Activated CD4-positive, alpha-beta T cell treated with anti-CD3 and anti-CD28 coated beads, Interleukin-2, amount 10 ng/mL, durations not matched to agents 24 days and 14 days (primary cell): ENCODE measurements around the gene UBTF. TPM values are rescaled to one million over a fixed set of nuclear protein-coding genes. Genes with fewer than 3 reads are reported as not detected.
"Not testable (repeated sequence)": the region's sequence is repeated elsewhere in the genome, so short reads cannot be mapped to it uniquely, and the experiment has no call there.

Experiments used
- DNase-seq: peaks from one replicate; pipeline ENCODE4 v3.0.0; 2022
- H3K27ac Mint-ChIP-seq: one replicate; pipeline ENCODE4 v1.8.0; 2022; ENCODE audit warnings: mild to moderate bottlenecking, mixed read lengths
- H3K27me3 Mint-ChIP-seq: one replicate; pipeline ENCODE4 v1.8.0; 2022; ENCODE audit warnings: mixed read lengths
- H3K36me3 Mint-ChIP-seq: one replicate; pipeline ENCODE4 v1.8.0; 2022; ENCODE audit warnings: low read depth, mild to moderate bottlenecking, mixed read lengths
- H3K4me1 Mint-ChIP-seq: one replicate; pipeline ENCODE4 v1.8.0; 2021; ENCODE audit warnings: mixed read lengths
- H3K4me3 Mint-ChIP-seq: one replicate; pipeline ENCODE4 v1.8.0; 2022; ENCODE audit warnings: mild to moderate bottlenecking, moderate library complexity, mixed read lengths
- H3K9me3 Mint-ChIP-seq: one replicate; pipeline ENCODE4 v1.8.0; 2021; ENCODE audit warnings: mixed read lengths
- intact Hi-C: fragments of 100-400 bp; cut with micrococcal nuclease; formaldehyde crosslinking; loops from one replicate; pipeline ENCODE4 v1.15.1; 2023
- total RNA-seq: library from RNA; stranded (reverse); gene quantifications from 2 replicates; pipeline ENCODE4 v1.2.3, GENCODE V29; 2022

UBTF gene
- total RNA-seq, 1 donor from 2014 or later = 195 TPM

GRCh38 chr17:44254361-44255095, 35.1 kb upstream of the UBTF start:
- Mint-ChIP-seq H3K27me3 (no peaks in the 10 kb centered on the region), H3K4me3 (no peak overlapping the region), H3K4me1 (no peaks in the 10 kb centered on the region), H3K9me3 (no peaks in the 10 kb centered on the region), H3K36me3 (no peaks in the 10 kb centered on the region), H3K27ac (no peak overlapping the region)
- intact Hi-C loops = no loop called here
- DNase-seq = no peak

GRCh38 chr17:44253006-44253405, 33.5 kb upstream of the UBTF start:
- Mint-ChIP-seq H3K27me3 (no peaks in the 10 kb centered on the region), H3K27ac (no peak overlapping the region), H3K4me3 (no peak overlapping the region), H3K9me3 (no peaks in the 10 kb centered on the region), H3K36me3 (no peaks in the 10 kb centered on the region), H3K4me1 (peaks cover 1% of the 10 kb centered on the region)
- DNase-seq = no peak
- intact Hi-C loops = no loop called here

DNA sequence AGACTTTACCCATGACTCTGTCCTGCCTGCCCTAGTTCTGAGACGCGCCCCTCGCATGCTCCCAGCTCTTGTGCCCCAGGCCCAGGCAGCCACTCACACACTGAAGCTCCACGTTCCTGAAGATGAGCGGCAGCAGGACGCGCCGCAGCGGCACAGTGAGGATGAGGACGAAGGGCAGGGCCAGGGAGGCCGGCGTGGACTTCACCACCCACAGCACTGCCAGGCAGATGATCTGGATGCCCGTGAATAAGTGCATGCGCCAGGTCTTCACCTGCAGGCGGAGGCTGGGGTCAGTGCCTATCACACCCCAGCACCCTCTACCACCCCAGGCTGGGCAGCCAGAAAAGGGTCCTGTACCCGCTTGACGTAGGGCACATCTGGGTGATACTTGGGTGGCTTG, 31.6 kb upstream of the UBTF start:
- peaks cover 16% of the 10 kb centered on the region for H3K4me1 Mint-ChIP-seq
- H3K36me3 Mint-ChIP-seq = no peaks in the 10 kb centered on the region
- no peak for DNase-seq
- no peaks in the 10 kb centered on the region for H3K27me3 Mint-ChIP-seq
- intact Hi-C loops = no loop called here
- no peaks in the 10 kb centered on the region for H3K9me3 Mint-ChIP-seq
- H3K27ac Mint-ChIP-seq = no peak overlapping the region
- H3K4me3 Mint-ChIP-seq = no peak overlapping the region

DNA sequence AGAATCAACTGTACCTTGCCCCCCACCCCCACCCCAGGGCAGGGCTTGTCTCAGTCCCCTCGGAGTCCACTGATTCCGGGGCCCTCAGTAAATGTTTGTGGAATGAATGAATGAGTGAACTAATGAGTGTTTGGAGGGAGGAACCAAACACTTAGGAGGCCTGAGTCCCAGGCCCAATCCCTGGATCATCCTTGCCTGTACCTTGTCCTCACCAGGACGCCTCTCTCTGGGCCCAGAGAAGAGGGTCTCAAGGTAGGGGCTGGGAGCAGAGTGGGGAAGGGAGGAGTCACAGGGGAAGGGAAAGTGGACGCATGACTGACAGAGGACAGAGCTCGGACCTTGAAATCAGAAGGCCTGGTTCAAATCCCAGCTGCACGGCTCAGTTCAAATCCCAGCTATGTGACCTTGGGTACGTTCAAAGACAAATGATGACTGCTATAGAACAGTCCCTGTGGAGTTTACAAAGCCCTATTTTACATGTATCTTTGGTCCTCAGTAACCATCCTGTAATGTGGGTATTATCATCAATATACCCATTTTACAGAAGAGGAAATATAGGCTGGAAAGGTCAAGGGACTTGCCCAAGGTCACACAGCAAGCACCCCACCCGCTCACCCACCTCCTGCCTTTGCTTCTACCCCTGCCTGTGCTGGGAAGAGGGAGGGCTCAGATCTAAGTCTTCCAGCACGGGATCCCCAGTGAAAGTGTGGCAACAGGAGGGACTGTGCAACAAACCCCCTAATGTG, 30.2 kb upstream of the UBTF start:
- intact Hi-C loops = no loop called here

DNA sequence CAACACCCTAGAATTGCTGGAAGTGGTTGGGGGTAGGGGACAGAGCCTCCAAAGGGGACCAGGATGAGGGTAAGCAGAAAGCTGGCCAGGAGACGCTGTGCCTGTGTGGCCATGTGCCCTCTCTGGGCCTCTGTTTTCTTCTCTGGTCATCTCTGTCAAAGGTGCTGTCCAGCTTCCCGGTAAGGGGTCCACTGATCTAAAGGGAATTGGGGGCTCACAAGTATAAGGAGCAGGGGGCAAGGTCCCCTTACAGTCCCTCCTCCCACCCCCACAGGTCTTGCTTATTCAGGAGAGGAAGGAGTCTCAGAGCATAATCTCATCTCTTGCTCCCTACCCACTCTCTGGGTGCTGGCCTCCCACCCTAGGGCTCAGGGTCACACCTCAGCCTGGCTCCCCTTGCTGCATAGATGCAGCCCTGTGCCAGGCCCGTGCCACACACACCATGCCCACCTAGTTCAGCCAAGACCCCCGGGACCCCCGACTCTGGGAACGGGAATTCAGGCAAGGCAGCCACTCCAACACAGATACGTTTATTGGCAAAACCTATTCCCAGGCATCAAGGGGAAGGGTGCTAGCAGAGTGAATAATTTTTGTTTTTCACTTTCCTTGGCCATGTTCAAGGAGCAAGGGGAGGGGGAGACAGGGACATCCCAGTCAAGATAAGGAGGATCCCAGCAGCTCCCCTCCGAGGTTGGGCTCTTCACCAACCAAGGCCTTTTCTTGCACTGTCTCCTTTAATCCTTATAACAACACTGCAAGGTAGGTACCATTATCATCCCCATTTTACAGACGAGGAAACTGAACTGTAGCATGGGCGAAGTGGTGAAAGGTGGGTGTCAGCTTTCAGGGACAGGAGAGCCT, 28.6 kb upstream of the UBTF start:
- no peaks in the 10 kb centered on the region for H3K27me3 Mint-ChIP-seq
- no peaks in the 10 kb centered on the region for H3K9me3 Mint-ChIP-seq
- intact Hi-C loops = no loop called here
- peak overlapping the region; percentile 56 for H3K27ac Mint-ChIP-seq
- H3K4me1 Mint-ChIP-seq = peaks cover 23% of the 10 kb centered on the region
- no peak overlapping the region for H3K4me3 Mint-ChIP-seq
- DNase-seq = no peak
- no peaks in the 10 kb centered on the region for H3K36me3 Mint-ChIP-seq

More for the DNA sequence above, 30.2 kb upstream of the UBTF start:
- Mint-ChIP-seq H3K36me3 (no peaks in the 10 kb centered on the region), H3K27me3 (no peaks in the 10 kb centered on the region), H3K4me3 (no peak overlapping the region), H3K4me1 (peaks cover 23% of the 10 kb centered on the region), H3K9me3 (no peaks in the 10 kb centered on the region), H3K27ac (no peak overlapping the region)
- no peak for DNase-seq

- Mint-ChIP-seq H3K4me3 (no peak overlapping the region), H3K36me3 (no peaks in the 10 kb centered on the region), H3K27me3 (no peaks in the 10 kb centered on the region), H3K4me1 (peaks cover 23% of the 10 kb centered on the region), H3K9me3 (no peaks in the 10 kb centered on the region), H3K27ac (peak overlapping the region; percentile 17)
- intact Hi-C loops = no loop called here
- DNase-seq = no peak
Measured at GRCh38 chr17:44247440-44247841, 28.0 kb upstream of the UBTF start.

GRCh38 chr17:44241106-44241624, 21.7 kb upstream of the UBTF start:
- no peak overlapping the region for H3K27ac Mint-ChIP-seq
- intact Hi-C loops = no loop called here
- H3K36me3 Mint-ChIP-seq = no peaks in the 10 kb centered on the region

DNA sequence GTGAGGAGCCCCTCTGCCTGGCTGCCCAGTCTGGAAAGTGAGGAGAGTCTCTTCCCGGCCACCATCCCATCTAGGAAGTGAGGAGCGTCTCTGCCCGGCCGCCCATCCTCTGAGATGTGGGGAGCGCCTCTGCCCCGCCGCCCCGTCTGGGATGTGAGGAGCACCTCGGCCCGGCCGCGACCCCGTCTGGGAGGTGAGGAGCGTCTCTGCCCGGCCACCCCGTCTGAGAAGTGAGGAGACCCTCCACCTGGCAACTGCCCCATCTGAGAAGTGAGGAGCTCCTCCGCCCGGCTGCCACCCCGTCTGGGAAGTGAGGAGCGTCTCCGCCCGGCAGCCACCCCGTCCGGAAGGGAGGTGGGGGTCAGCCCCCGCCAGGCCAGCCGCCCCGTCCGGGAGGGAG, 18.4 kb upstream of the UBTF start:
- H3K27ac Mint-ChIP-seq, H3K27me3 Mint-ChIP-seq, intact Hi-C loops, H3K4me3 Mint-ChIP-seq, H3K4me1 Mint-ChIP-seq, DNase-seq, H3K9me3 Mint-ChIP-seq, H3K36me3 Mint-ChIP-seq: not testable (repeated sequence)

More at GRCh38 chr17:44241106-44241624, 21.7 kb upstream of the UBTF start:
- no peaks in the 10 kb centered on the region for H3K27me3 Mint-ChIP-seq
- H3K4me1 Mint-ChIP-seq = peaks cover 8% of the 10 kb centered on the region
- DNase-seq = no peak
- no peak overlapping the region for H3K4me3 Mint-ChIP-seq
- no peaks in the 10 kb centered on the region for H3K9me3 Mint-ChIP-seq

GRCh38 chr17:44236444-44236991, 17.0 kb upstream of the UBTF start:
- H3K4me1 Mint-ChIP-seq = peaks cover 5% of the 10 kb centered on the region
- DNase-seq = no peak
- H3K27me3 Mint-ChIP-seq = peaks cover 2% of the 10 kb centered on the region
- H3K36me3 Mint-ChIP-seq = no peaks in the 10 kb centered on the region
- no peaks in the 10 kb centered on the region for H3K9me3 Mint-ChIP-seq
- H3K27ac Mint-ChIP-seq = no peak overlapping the region
- no peak overlapping the region for H3K4me3 Mint-ChIP-seq
- intact Hi-C loops = no loop called here

- H3K9me3 Mint-ChIP-seq = no peaks in the 10 kb centered on the region
- no peak for DNase-seq
- peaks cover 2% of the 10 kb centered on the region for H3K27me3 Mint-ChIP-seq
- H3K4me3 Mint-ChIP-seq = no peak overlapping the region
- H3K27ac Mint-ChIP-seq = no peak overlapping the region
- intact Hi-C loops = no loop called here
- H3K4me1 Mint-ChIP-seq = peaks cover 5% of the 10 kb centered on the region
- H3K36me3 Mint-ChIP-seq = no peaks in the 10 kb centered on the region
Measured at GRCh38 chr17:44235583-44235936, 16.1 kb upstream of the UBTF start.

GRCh38 chr17:44233582-44233981, 14.1 kb upstream of the UBTF start:
- peaks cover 2% of the 10 kb centered on the region for H3K27me3 Mint-ChIP-seq
- DNase-seq = no peak
- H3K4me3 Mint-ChIP-seq = no peak overlapping the region
- H3K36me3 Mint-ChIP-seq = no peaks in the 10 kb centered on the region
- intact Hi-C loops = no loop called here
- no peaks in the 10 kb centered on the region for H3K9me3 Mint-ChIP-seq
- H3K4me1 Mint-ChIP-seq = peaks cover 5% of the 10 kb centered on the region
- no peak overlapping the region for H3K27ac Mint-ChIP-seq

DNA sequence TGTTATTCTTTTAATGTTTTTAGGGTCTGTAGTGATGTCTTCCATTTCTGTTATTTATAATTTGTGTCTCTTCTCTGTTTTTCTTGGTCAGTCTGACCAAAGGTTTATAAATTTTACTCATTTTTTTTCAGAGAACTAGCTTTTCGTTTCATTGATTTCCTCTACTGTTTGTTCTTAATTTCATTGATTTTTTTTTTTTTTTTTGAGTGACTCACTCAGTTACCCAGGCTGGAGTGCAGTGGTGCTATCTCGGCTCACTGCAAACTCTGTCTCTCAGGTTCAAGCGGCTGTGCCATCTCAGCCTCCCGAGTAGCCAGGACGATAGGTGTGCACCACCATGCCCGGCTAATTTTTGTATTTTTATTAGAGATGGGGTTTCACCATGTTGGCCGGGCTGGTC, 12.6 kb upstream of the UBTF start:
- no peaks in the 10 kb centered on the region for H3K36me3 Mint-ChIP-seq
- peaks cover 5% of the 10 kb centered on the region for H3K4me1 Mint-ChIP-seq
- H3K27me3 Mint-ChIP-seq = peaks cover 2% of the 10 kb centered on the region
- no peaks in the 10 kb centered on the region for H3K9me3 Mint-ChIP-seq
- H3K4me3 Mint-ChIP-seq = no peak overlapping the region
- H3K27ac Mint-ChIP-seq = no peak overlapping the region
- no peak for DNase-seq
- intact Hi-C loops = no loop called here

- Mint-ChIP-seq H3K4me3 (no peak overlapping the region), H3K9me3 (no peaks in the 10 kb centered on the region), H3K27ac (no peak overlapping the region), H3K36me3 (no peaks in the 10 kb centered on the region), H3K4me1 (peaks cover 3% of the 10 kb centered on the region), H3K27me3 (peaks cover 2% of the 10 kb centered on the region)
- no peak for DNase-seq
- intact Hi-C loops = no loop called here
Measured at GRCh38 chr17:44230140-44230539, 10.7 kb upstream of the UBTF start.
